Uterus (tissue), 2 donors: Measurements from ENCODE around the gene EME2.

Experiments
- CTCF ChIP-seq, 4 experiments: fragments of 200-600 bp in 2 of 4; fragments of 450-650 bp in 2 of 4; sonication (generic) in 2 of 4; IDR thresholded peaks; one replicate each; pipeline ENCODE4 v1.5.1; 2016 to 2019; ENCODE audit warnings: antibody characterized with exemption in 4 of 4, mild to moderate bottlenecking in 2 of 4, moderate library complexity in 1 of 4
- POLR2A ChIP-seq, 2 donors: fragments of 450-650 bp; IDR thresholded peaks; one replicate each; pipeline ENCODE4 v1.6.1; 2016; ENCODE audit warnings: antibody characterized with exemption in 2 of 2, mild to moderate bottlenecking in 1 of 2, moderate library complexity in 1 of 2

GRCh38 chr16:1740781-1741490, 31.7 kb upstream of the EME2 start:
- no peak for TF ChIP-seq CTCF (IDR thresholded peaks at IDR 0.05)
- no peak for TF ChIP-seq POLR2A (IDR thresholded peaks at IDR 0.05)
